DMS 273 (cell line): Measurements from ENCODE around the gene GOLGA7B.

Source experiments
- DNase-seq: peaks from one replicate; lab custom pipeline; 2025; ENCODE audit not compliant: unreplicated experiment; lab: John Stamatoyannopoulos, UW

The GOLGA7B gene

DNA sequence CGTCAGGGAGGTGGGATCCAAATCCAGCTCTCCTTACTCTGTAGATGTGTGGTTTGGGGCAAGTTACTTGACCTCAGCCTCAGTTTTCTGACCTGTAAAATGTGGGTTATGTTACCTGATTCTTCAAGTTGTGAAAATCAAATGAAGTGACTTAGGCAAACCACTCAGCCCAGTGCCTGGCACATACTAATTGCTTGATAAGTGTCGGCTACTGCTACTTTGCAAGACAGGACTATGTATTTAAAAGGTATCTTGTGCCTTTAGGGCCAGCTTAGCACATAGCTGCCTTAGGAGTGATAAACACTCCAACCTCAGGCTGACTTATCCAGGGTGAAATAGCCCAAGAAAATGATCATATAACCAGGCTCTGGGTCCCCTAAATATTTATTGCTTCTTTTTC, 42.9 kb downstream of the GOLGA7B start:
- no peak for DNase-seq

DNA sequence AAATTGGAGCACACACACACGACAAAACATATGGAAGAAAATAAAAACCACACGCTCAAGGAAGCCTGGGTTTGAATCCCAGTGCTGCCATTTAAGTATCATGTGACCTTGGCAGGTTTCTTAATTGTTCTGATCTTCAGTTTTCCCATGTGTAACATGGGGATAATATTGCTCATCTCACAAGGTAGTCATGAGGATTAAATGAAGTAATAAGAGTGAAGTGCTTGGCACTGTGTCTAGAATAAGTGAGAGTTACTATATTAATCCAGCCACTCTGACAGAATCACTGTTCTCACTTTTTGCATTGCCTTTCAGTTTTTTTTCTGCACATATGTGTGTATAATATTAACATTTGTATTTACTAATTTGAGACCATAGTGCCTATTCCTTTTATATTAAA, 43.3 kb downstream of the GOLGA7B start:
- DNase-seq = no peak

DNA sequence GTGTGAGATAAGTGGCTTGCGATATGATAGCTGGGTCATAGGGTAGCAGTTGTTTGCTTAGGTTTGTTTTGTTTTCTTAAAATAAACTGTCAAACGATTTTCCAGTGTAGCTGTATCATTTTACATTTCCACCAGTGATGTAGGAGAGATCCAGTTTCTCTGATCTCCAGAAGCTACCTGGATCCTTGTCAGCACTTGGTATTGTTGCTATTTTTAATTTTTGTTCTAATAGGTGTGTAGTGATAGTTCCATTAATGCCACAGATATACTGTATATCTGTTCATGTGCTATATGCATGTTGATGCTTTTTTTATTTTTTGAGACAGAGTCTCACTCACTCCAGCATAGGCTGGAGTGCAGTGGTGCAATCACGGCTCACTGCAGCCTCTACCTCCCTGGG, 44.4 kb downstream of the GOLGA7B start:
- no peak for DNase-seq

DNA sequence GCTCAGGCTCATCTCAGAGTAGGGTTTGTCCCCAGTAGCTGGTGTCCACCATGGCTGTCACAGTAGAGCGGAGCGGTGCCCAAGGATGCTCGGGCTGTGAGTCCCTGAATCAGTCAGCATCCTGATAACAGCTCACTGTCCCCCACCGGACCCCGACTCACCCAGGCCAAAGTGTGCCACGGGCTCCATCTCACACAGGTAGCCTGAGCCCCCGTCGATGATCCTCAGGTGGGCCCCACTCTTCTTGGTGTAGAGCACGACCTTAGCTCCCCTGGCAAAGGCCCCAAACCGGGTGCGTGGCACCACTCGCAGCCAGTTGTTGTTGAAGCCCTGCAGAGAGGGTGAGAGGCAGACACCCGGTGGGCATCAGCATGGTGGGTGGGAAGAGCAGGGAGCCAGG, 45.4 kb downstream of the GOLGA7B start:
- no peak for DNase-seq

DNA sequence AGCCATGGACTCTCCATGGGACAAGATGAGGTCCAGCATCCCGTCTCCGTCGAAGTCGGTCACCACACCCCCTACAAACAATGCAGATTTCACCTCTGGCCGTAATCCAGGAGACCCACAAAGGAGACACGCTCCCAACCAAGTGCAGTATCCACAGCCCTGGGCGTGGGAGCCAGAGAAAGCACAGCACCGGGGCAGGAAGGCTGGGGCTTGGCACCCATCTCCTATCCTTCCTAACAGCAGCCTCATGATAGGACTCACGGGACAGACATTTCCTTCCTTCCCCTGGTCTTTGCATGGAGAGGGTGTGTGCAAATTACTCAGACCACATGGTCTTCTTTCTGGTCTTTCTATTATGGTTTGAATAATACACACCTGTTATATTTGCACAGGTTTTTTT, 46.3 kb downstream of the GOLGA7B start:
- no peak for DNase-seq

DNA sequence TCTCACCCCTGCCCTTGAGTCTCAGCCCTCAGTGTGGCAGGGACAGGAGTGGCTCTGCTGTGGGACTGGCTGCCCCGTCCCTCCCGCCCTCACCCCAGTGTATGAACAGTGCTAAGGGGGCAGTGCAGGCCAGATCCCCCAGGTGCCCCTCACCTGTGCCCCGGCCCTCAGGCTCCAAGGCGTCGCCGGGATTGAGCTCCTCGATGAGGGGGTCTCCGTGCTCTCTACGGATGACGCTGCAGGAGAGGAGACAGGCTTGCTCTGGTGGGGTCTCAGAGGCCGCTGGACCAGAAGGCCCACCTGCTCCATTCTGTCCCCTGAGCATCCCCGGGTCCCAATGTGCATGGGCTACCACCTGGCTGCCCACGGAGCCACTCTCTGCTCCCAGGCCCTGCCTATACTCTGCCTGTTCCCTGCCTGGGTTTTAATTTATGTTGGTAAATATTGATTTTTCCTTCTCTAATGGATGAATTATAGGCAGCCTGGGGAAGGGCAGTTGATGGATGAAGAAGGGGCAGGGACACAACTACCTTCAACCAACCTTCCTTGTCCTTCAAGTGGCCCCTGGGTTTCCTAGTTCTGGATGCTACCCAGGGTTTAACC, 47.2 kb downstream of the GOLGA7B start:
- no peak for DNase-seq

DNA sequence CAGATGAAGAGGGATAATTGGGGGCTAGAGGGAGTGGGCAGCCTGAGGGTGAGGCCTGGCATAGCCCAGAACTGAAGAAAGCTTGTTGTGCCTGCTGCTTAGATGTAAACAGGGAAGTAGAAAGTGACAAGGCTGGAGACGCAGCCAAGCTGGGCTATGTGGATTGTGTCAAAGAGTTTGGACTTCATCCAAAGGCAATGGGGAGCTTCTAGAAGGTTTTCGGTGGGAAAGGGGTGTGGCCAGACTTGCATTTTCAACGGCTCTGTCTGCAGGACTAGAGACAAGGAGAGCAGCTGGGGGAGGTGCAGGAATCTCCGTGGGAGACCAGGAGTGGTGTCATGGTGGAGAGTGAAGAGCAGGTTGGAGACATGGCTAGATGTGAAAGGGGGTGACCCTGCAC, 48.8 kb downstream of the GOLGA7B start:
- no peak for DNase-seq

DNA sequence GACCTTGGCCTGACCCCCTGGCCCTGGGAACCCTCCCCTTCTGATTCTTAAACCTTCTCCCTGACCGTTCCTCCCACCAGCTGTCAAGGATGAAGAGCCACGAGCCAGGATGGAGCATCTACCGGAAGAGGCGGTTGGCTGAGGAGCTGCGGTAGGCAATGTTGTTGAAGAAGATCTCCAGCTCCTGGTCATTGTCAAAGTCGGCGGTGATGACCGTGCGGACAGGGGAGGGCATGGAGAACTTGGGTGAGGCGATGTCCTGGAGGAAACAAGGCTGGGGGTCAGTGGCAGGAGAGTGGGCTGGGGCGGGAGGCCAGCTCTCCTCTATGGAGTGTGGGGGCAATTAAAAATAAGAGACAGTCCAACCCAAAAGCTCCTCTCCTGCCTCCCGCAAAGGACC, 51.7 kb downstream of the GOLGA7B start:
- DNase-seq = no peak

DNA sequence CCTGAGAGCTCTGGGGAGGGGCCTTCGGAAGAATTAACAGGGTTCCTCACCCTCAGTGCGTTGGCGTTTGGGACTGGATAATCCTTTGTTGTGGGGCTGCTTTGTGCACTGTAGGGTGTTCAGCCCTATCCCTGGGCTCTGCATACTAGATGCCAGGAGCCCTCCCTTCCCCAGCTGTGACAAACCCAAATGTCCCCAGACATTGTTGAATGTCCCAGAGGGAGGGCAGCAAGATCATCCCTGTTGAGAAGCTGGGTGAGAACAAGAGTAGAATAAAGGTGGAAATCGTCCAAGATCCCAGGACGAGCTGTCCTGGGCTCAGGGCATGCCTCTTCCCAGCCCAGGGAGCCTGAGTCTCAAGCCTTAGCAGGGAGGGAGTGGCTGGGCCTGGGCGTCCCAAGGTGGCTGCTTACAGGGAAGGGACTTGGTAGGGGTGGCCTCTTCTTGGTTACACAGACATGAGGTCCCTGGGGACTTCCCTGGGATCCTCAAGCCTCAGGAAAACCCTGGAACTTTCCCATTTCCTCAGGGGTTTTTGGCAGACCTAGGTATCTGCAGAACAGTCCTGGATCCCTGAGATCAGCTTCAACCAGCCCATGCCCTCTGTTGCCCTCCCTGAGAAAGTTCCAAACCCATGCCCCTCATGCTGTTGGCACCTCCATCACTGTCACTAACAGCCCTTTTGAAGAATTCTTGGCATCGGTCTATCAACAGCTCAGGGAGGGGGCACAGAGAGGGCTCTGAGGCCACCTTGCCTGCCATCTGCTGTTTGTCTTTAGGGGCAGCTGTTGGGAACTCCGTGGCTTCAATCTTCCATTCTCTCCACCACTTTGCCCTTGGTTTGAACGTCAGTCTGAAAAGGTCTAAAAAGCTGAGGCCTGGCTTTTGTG, 53.7 kb downstream of the GOLGA7B start:
- peak; percentile 91 for DNase-seq

DNA sequence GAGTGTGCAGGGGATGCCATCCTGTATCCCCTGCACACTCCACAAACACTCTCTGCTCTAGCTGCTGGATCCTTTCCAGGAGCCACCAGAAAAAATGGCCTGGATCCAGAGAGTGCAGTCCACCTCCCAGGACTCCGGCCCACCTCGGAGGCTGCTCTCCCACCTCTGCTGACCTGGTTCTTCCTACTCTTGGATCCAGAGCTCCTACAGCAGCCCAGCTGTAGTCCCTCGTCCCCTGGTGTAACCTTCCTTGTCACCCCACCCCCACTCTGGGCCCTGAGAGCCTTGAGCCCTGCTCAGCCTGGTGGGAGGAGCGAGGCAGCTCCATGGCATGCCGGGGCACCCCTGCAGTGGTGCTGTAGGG, 54.4 kb downstream of the GOLGA7B start:
- DNase-seq = peak; percentile 52

DNA sequence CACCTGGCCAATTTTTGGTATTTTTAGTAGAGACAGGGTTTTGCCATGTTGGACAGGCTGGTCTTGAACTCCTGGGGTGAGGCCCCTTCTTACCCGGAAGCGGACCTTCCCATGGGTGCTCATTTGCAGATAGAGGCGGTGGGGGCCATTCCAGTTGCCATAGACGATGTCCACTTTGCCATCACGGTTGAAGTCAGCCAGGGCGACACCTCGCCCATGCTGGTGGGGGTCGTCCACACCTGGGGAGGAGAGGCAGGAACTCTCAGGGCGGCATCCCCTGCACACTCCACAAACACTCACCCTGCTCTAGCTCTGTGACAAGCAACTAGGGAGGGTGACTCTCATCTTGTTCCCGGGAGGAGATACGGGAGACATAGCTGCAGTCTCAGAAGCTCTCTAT, 54.9 kb downstream of the GOLGA7B start:
- no peak for DNase-seq

DNA sequence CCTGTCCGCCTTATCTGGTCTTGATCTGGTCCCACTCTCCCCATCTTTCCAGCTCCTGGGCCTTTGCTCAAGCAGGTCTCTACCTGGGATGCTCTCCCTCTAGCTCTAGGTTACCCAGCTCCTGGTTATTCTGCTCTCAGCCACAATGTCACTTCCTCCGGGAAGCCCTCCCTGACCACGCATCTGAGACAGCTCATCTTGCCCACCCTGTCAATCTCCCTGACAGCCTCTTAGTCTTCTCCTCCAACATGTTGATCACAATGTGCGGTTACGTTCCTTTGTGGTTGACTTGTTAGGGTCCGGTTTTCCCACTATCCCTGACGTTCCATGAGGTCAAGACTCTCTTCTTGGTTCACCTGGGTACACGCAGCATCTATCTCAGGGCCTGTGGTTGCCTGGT, 55.6 kb downstream of the GOLGA7B start:
- DNase-seq = no peak

DNA sequence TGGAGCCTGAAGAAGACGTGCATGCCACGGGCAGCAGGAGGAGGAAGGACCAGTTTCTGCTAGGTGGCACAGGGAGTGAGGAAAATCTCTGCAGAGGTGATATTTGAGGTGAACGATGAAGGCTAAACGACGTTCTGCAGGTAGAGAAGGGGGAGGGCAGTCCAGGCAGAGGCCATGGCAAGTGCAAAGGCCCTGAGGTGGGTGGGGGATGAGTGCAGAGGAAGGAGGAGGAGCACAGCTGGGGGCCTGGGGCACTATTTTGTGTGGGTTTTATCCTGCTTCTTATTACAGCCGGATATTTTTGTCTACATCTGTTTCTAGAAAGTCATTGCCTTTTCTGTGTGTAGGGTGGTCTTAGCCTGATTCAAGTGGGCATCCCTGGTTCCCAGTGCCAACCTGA, 57.6 kb downstream of the GOLGA7B start:
- DNase-seq = no peak

DNA sequence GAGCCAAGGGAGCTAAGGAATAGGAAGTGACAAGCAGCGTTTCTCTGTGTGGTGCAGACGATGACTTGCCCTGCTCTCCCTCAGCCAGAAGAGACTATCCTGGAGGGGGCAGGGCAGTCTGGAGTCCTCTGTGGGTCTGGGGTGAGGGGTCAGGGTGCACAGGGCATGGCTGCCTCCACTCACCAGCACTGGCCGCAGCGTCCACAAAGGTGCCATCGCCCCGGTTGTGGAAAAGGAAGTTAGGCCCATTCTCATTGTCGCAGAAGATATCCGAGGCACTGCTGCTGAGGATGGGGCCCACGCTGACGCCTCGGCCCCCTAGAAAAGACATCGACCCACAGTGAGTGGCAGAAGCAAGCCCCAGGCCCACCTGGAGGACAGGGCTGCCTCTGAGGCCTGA, 58.2 kb downstream of the GOLGA7B start:
- DNase-seq = no peak

DNA sequence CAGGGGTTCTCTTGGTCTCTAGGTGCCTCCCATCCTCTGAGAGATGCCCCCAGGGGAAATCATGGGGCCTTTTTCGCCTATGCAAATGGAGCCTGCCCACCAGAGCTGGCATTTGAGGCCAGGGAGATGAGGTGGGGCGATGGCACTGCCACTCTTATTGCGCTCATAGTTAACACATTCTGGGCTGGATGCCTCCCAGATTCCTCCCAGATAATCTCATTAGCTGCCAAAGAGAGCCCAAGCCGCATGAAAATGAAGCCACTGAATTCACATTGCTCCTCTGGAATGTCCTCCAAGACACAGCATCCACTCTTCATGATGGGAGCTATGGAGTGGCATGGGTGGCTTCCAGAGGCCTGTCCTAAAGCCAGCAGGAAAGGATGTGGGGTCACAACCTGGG, 61.0 kb downstream of the GOLGA7B start:
- DNase-seq = no peak

DNA sequence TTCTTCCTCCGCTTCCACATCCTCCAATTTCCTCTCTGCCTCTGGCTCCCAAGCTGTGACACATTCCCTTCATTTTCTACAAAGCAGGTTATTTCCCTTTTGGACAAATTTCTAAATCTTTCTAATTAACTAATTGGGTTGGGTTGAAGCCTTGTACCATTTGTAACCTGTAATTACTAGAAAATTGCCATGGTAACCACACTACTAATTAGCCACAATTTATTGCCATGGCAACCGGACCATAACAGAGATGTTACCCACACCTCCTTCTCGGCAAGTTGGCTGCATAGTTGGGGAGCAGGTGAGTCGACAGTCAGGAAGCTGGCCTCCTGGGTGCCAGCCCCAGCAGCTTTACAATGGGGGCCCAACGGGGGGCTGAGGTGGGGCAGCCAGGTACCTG, 61.6 kb downstream of the GOLGA7B start:
- no peak for DNase-seq

DNA sequence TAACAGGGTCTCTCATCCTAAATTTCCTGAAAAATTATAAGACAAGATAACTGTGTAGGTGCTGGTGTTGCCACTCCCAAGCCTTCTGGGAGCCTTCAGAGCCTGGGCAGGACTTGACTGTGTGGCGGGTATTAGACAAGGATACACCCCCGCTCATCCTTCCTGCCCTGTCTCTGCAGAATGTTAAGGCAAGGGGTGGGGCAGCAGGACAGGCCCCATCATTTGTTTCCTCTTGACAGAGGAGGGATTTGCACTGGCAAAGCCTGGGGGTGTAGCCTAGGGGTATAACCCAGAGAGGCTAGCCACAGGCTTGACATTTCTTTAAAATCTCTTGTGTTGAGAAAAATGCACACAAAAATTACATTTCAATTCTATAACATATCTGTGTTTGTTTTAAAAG, 63.5 kb downstream of the GOLGA7B start:
- DNase-seq = no peak

DNA sequence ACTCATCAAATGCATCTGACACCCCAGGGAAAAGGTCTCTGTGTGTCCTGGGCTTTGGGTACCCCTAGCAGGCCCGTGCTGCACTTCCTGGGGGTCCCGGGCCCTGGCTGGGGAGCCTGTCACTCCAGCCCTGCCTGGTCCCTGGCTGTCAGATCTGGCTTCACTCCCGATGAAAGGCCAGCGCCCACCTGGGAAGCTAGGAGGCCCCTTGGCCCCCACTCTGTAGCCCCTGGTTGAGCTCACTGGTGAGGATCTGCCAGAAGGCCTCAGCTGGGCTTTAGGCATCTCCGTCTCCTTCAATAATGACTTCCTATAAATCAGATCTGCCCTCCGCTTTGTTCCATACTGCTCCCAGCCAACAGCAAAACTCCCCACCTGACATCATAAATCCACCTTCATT, 64.0 kb downstream of the GOLGA7B start:
- no peak for DNase-seq

DNA sequence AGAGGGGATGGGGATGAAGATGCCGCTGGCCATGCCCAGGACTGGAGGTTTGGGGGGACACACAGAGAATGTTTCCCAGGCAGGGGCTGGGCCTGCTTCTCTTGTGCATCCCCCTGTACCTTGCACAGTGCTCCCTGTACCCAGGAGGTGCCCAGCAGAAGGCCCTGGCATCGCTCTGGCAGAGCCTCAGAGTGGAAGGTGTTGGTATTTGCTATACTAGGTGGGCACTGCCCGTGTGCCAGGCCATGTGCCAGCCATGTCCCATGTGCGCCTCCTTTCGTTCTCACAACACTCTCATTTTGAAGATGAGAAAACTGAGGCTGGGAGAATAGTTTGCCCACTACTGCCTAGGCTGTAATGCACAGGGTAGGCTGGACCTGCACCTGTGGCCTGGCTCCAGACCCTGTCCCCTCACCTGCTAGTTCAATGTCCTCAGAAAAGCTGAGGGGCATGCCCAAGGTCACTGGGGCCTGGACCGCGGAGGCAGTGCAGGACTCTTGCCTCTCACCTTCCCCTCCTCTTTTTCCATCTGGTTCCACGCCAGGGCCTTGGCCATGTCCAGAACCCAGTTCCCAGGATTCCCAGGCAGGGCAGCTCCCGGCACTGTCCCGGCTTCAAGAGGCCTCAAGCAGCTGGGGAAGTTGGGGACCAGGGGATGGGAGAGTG, 64.7 kb downstream of the GOLGA7B start:
- no peak for DNase-seq

DNA sequence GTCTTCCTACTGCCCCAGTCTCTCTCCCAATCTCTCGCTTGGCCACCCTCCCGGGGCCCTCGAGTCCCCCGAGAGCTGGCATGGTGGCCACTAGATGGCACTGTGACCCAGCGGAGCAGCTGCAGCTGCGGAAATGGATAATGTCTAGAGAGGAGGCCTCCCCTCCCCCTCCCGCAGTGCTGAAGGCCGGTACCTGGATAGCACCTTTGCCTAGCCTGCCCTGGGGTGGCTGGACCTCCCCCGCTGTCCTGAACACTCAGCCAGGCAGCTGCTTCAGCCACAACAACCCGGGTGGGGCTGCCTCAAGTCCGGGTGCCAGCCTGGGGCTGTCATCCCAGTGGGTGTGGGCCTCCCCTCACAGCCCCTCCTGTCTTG, 65.2 kb downstream of the GOLGA7B start:
- peak; percentile 85 for DNase-seq

DNA sequence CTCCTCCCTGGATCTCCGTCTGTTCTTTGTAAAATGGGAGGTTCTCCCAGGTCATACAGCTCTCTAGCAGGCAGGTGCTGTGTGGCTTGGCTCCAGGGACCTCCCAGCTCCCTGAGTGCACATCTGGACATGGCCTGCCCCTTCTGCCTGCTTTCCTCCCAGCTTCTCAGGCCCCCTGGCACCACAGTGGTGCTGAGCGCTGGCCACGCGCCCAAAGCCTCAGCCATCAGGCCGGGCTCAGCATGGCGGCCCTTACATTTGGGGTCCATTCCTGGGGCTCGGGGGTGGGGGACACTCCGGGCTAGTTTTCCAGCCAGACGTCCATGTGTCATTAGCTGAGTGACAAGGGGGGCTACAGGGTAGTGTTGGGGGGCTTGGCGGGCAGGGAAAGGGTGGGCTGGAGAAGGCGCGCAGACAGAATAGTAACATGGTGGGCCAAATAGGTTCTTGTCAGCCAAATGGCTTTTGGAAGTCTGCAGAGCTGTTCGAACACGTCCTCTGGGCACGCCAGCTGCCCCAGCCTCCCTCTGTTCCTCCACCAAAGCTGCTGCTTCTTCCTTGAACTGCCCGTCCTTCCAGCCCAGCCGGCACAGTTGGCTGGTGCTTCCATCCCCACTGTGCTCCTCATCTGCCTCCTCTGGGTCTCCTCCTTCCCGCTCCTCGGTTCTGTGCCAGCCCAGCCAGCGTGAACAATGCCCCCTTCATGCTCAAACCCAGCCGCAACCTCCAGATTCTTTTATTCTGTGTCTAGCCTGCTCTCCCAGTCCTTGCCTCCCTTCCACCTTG, 65.9 kb downstream of the GOLGA7B start:
- DNase-seq = peak; percentile 92

DNA sequence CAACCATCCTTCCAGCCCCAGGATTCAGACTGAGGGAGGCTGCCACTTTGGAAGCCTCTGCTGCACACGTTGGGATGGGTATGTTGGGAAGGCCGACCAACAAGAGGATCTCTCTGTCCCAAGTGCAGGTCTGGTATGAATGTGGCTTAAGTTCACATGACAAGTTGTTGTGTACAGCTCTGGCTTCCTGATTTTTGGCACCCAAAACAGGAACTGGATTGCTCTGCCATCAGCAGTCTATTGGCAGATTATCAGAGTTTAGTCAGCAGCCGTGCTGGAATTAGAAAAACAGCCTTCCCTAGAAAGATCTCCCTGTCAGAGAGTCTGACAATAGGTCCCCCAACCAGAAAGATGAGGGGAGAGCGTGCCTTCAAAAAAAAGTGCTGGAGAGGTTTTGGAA, 66.9 kb downstream of the GOLGA7B start:
- peak; percentile 12 for DNase-seq
